HG02763 (cell line): ENCODE results near the gene RUVBL1.

Experiments
- ATAC-seq: cut with Tn5 transposase; IDR thresholded peaks from one replicate; pipeline ENCODE4 v1.9.1; 2021; ENCODE audit warnings: mild to moderate bottlenecking, moderate library complexity; ENCODE audit not compliant: unreplicated experiment

Gene RUVBL1

GRCh38 chr3:128070898-128071591 is 52.6 kb downstream of the RUVBL1 start:
- ATAC-seq = no peak

- ATAC-seq = no peak
Observed at GRCh38 chr3:128069271-128069670, 54.3 kb downstream of the RUVBL1 start.

- no peak for ATAC-seq
Observed at GRCh38 chr3:128068156-128068620, 55.4 kb downstream of the RUVBL1 start.

GRCh38 chr3:128067489-128067888 is 56.1 kb downstream of the RUVBL1 start:
- no peak for ATAC-seq

GRCh38 chr3:128066676-128067075 is 56.9 kb downstream of the RUVBL1 start:
- no peak for ATAC-seq

- no peak for ATAC-seq
Observed at GRCh38 chr3:128066114-128066513, 57.5 kb downstream of the RUVBL1 start.

DNA sequence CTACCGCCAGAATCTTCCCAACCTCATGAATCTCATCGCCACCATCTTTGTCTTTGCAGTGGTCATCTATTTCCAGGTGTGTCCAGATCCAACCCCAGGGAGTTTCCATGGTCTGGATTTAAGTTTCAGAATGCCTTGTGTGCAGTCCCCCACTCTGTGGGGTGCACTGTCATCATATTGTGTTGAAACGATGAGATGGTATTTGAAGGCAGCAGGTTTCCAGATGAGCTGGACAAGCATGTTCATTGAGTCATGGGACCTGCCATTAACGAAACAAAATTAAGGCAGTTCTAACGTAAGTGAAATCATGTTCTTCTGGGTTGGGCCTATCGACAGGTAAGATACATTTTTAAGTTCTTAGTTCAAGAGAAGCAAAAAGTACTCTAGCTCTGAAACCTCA is 58.6 kb downstream of the RUVBL1 start:
- ATAC-seq = no peak

GRCh38 chr3:128063865-128064264 is 59.7 kb downstream of the RUVBL1 start:
- no peak for ATAC-seq

DNA sequence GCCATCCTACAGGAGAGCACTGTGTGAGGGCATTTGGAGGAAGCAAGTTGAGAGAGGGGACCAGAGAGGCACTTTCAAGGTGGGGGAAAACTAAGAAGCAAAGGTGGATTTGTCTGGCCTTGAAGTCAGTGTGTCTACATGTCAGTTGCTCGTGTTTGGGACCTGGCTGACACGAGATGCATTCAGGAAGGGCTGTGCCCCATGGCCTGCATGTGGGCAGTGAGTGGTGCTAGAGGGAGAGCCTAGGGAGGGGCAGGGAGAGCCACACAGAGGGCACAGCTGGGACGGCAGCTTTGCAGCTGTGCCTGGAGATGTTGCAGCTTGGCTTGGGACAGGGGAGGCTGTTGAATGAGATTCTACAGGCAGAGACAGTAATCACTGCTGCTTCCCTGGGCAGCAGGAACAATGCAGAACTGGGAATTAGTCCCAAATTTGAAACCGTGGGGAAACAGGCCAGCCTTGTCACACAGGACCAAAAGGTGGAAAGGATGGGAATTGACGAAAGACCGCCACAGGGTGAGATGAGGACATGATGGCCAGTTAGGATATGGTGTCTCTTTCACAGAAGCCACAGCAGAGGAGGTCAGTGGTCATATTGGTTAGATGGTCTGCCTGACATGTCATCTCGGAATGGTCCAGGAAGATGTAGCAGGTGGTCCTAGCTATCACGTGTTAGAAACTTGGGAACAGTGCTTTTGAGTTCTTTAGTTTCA is 61.4 kb downstream of the RUVBL1 start:
- no peak for ATAC-seq

DNA sequence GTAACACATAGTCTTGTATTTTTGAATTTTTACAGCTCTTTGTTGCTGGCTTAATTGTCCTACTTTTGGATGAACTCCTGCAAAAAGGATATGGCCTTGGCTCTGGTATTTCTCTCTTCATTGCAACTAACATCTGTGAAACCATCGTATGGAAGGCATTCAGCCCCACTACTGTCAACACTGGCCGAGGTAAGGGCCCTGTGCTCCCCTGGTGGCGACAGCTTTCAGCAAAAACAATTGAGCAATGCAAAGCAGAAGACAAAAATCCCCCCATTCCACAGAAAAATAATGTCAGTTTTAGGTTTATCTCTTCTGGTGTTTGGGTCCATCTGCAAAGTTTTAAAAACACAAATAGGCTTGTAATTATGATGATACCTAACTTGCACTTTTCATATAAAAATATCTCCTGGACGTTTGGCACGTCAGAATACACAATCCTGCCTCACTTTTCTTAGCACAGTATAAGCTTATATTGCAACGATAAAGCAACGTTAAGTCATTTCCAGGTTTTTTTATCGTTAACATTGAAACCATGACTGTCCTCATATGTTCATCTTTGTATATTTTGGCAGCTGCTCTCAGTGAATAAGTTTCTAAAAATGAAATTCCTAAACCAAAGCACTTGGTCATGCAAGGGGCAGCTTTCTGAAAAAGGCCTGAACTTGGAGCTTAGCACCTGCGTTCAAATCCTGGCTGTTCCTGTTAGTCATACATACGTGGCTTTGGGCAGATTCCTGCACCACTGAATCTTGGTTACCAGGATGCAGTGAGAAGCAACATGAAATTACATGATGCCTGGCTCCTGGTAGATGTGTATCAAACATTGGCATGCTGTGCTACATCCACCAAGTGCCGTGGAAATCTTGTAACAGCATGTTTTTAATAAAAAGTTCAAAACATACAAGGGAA is 62.9 kb downstream of the RUVBL1 start:
- no peak for ATAC-seq

GRCh38 chr3:128056258-128056657 is 67.4 kb downstream of the RUVBL1 start:
- no peak for ATAC-seq

DNA sequence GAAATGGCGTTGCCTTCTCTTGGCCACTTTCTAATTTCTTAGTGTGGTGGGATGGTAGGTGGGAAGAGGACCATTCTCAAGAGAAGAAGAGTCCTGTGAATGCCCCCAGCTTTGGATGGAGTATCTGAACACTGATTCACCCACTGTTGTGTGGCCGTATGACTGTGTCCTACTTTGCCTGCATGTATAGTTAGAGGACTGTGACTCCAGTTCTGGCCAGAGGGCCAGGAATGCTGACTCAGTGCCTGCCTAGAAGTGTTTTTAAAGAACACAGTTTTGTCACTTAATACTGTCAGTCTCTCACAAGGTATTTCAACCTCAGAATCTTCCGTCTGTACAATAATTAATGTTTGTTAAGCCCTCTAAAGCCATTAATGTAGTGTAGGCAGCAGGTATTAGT is 69.2 kb downstream of the RUVBL1 start:
- ATAC-seq = no peak

- no peak for ATAC-seq
Observed at GRCh38 chr3:128053614-128054013, 70.0 kb downstream of the RUVBL1 start.

GRCh38 chr3:128052595-128053351 is 70.8 kb downstream of the RUVBL1 start:
- ATAC-seq = no peak

DNA sequence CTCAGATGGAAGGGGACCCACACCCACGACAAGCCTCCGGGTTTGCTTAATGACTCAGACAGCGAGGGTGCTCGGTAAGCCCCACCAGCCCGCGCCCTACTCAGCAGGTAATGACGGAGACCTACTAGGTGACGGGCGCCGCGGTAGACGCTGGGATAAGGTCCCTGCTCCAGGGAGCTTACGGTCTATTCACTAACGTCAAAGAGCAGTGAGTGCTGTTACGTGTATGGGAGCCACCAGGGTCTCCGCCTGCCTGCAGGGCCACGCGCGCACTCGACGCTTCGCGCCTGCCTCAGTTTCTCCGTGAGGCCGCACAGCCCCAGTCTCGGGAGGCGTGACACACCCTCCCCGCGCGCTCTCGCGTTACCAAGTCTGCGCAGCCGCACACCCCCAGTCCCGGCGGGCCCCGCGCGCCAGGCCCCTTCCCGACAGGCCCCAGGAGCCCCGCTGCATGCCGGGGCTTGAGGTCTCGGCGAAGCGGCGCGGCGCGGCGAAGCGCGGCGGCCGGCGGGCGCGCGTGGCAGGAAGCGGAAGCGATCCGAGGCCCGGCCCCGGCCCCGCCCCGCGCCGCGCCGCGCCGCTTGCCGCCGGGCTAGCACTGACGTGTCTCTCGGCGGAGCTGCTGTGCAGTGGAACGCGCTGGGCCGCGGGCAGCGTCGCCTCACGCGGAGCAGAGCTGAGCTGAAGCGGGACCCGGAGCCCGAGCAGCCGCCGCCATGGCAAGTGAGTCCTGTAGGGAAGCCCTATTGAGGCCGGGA is 71.6 kb downstream of the RUVBL1 start, which contains the start of gene SEC61A1:
SEC61A1 (plus strand) TSS at position 601 of the 758 bp plus-strand sequence; CDS start at position 717, 116 bp downstream.
- ATAC-seq = peak; percentile 95

DNA sequence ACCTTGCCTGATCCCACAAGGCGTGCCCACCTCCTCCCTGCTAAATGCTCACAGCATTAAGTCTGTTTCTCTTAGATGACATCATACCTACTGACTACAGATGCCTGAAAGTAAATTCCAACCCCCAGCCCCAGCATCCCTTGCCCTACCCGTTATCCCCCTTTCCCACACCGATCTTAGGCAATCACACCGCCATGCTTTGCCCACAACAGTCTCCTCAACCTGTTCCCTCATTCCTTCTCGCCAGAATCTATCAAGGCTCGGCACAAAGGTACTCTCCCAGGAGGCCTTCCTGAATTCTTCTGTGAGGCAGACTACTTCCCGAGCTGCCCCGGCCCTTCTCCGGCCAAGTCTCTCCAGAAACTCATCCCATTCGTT is 72.2 kb downstream of the RUVBL1 start:
- ATAC-seq = no peak

- ATAC-seq = no peak
Observed at GRCh38 chr3:128050597-128050996, 73.0 kb downstream of the RUVBL1 start.

- ATAC-seq = no peak
Observed at GRCh38 chr3:128041344-128041743, 82.3 kb downstream of the RUVBL1 start.

DNA sequence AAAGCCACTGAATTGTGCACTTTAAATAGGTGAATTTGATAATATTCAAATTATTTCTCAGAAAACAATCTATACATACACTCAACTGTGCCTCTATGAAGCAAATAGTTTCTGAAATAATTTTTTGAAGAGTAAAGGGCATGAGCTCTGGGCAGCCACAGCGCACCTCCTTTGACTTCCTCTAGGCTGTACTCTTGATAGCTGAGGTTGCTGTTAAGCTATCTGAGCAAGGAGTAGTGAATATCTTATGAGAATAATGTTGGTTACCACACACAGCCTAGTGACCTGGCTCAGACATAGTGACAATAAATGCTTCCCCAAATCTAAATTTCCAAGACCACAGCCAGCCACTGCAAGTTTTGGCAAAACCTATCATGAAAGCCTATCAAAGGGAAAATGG is 83.0 kb downstream of the RUVBL1 start:
- no peak for ATAC-seq

GRCh38 chr3:128040041-128040440 is 83.6 kb downstream of the RUVBL1 start:
- ATAC-seq = no peak
